IMR-90 (cell line): ENCODE results near the gene PCSK2. TPM values are rescaled to one million over a fixed set of nuclear protein-coding genes. Genes with fewer than 3 reads are reported as not detected.

ENCODE experiments used
- ATAC-seq: fragments of 200-7000 bp; cut with Tn5 transposase; 2 replicates; pipeline ENCODE4 v1.9.1; 2020; ENCODE audit warnings: low read depth, mild to moderate bottlenecking, moderate library complexity
- BruUV-seq: library from RNA; stranded (reverse); fragments of 400-500 nt; replicated peaks from 2 replicates; lab custom pipeline; 2021; lab: Mats Ljungman, UMichigan
- CTCF ChIA-PET: fragments of 300-600 bp; formaldehyde crosslinking; extraction: SDS; loops from one replicate; lab custom pipeline; 2021; ENCODE audit warnings: antibody characterized with exemption; lab: Yijun Ruan, JAX
- POLR2A ChIA-PET: fragments of 300-600 bp; sonication (Branson Sonifier 250); formaldehyde crosslinking; loops from one replicate; lab custom pipeline; 2022; ENCODE audit warnings: antibody characterized with exemption; ENCODE audit not compliant: unreplicated experiment; lab: Charles Lee
- DNase-seq: peaks from one replicate; pipeline ENCODE4 v3.0.0; 2013
- H2AFZ ChIP-seq: replicated peaks from 2 replicates; pipeline ENCODE3; 2013; ENCODE audit warnings: low read length, mild to moderate bottlenecking; ENCODE audit not compliant: poor library complexity
- H2AK5ac ChIP-seq: 2 replicates; pipeline ENCODE4 v1.6.1; 2013; ENCODE audit warnings: low read depth, low read length, inconsistent platforms
- H2AK9ac ChIP-seq: replicated peaks from 2 replicates; pipeline ENCODE3; 2013; ENCODE audit warnings: mild to moderate bottlenecking, low read depth, low read length, moderate library complexity; ENCODE audit not compliant: poor library complexity
- H2BK120ac ChIP-seq: 2 replicates; pipeline ENCODE4 v1.6.1; 2013; ENCODE audit warnings: low read depth, low read length, inconsistent platforms
- H2BK15ac ChIP-seq: 3 replicates; pipeline ENCODE4 v1.6.1; 2013; ENCODE audit warnings: low read depth, low read length, inconsistent platforms
- H2BK20ac ChIP-seq: 2 replicates; pipeline ENCODE4 v1.6.1; 2013; ENCODE audit warnings: low read depth, mild to moderate bottlenecking, inconsistent platforms, low read length, moderate library complexity
- H2BK5ac ChIP-seq: 2 replicates; pipeline ENCODE4 v1.6.1; 2013; ENCODE audit warnings: mild to moderate bottlenecking, low read depth, low read length, inconsistent platforms; ENCODE audit not compliant: poor library complexity, severe bottlenecking
- H3K14ac ChIP-seq: replicated peaks from 2 replicates; pipeline ENCODE4 v1.6.1; 2013; ENCODE audit warnings: low read depth, low read length, inconsistent platforms
- H3K18ac ChIP-seq: 2 replicates; pipeline ENCODE4 v1.6.1; 2013; ENCODE audit warnings: low read depth, low read length, control low read depth
- H3K23ac ChIP-seq: 2 replicates; pipeline ENCODE4 v1.6.1; 2013; ENCODE audit warnings: low read depth, low read length, inconsistent platforms
- H3K27ac ChIP-seq: 2 replicates; pipeline ENCODE4 v1.5.1; 2013; ENCODE audit warnings: mild to moderate bottlenecking, control low read depth, low read length; ENCODE audit not compliant: insufficient read depth
- H3K27me3 ChIP-seq: 2 replicates; pipeline ENCODE4 v1.6.1; 2013; ENCODE audit warnings: low read length; ENCODE audit not compliant: control insufficient read depth, insufficient read depth
- H3K36me3 ChIP-seq: 2 replicates; pipeline ENCODE4 v1.6.1; 2013; ENCODE audit warnings: low read length, mixed read lengths; ENCODE audit not compliant: control insufficient read depth, insufficient read depth
- H3K4ac ChIP-seq: 2 replicates; pipeline ENCODE4 v1.6.1; 2013; ENCODE audit warnings: low read depth, low read length, inconsistent platforms
- H3K4me1 ChIP-seq: 2 replicates; pipeline ENCODE4 v1.6.1; 2013; ENCODE audit warnings: low read length, mixed read lengths; ENCODE audit not compliant: control insufficient read depth, insufficient read depth
- H3K4me2 ChIP-seq: 2 replicates; pipeline ENCODE4 v1.6.1; 2013; ENCODE audit warnings: low read depth, mild to moderate bottlenecking, control low read depth, low read length, moderate library complexity
- H3K4me3 ChIP-seq: 2 replicates; pipeline ENCODE4 v1.5.1; 2013; ENCODE audit warnings: low read depth, mild to moderate bottlenecking, control low read depth, low read length, moderate library complexity; ENCODE audit not compliant: insufficient read depth
- H3K56ac ChIP-seq: 2 replicates; pipeline ENCODE4 v1.6.1; 2013; ENCODE audit warnings: low read length, inconsistent platforms; ENCODE audit not compliant: insufficient read depth; ENCODE audit errors: extremely low read depth
- H3K79me1 ChIP-seq, 2 experiments: 2 replicates each; pipeline ENCODE4 v1.6.1; 2013; ENCODE audit warnings: low read length in 2 of 2, inconsistent platforms in 1 of 2, low read depth in 1 of 2
- H3K9ac ChIP-seq: 2 replicates; pipeline ENCODE4 v1.6.1; 2013; ENCODE audit warnings: low read depth, low read length, control low read depth
- H3K9me1 ChIP-seq: 2 replicates; pipeline ENCODE4 v1.6.1; 2013; ENCODE audit warnings: low read length, inconsistent platforms; ENCODE audit not compliant: insufficient read depth
- H3K9me3 ChIP-seq: 2 replicates; pipeline ENCODE4 v1.6.1; 2013; ENCODE audit warnings: low read length; ENCODE audit not compliant: control insufficient read depth, insufficient read depth
- H4K20me1 ChIP-seq: 2 replicates; pipeline ENCODE4 v1.6.1; 2013; ENCODE audit warnings: low read length, inconsistent platforms; ENCODE audit not compliant: insufficient read depth
- H4K5ac ChIP-seq: 2 replicates; pipeline ENCODE4 v1.6.1; 2013; ENCODE audit warnings: mild to moderate bottlenecking, low read depth, low read length, control low read depth
- H4K8ac ChIP-seq, 2 experiments: 2 replicates each; pipeline ENCODE4 v1.6.1; 2013; ENCODE audit warnings: low read depth in 2 of 2, low read length in 2 of 2, control low read depth in 1 of 2, inconsistent platforms in 1 of 2
- H4K91ac ChIP-seq: 2 replicates; pipeline ENCODE4 v1.6.1; 2013; ENCODE audit warnings: low read depth, low read length, inconsistent platforms; ENCODE audit not compliant: insufficient read depth
- BHLHE40 ChIP-seq: fragments of 150-350 bp; IDR thresholded peaks from 2 replicates; pipeline ENCODE4 v1.6.1; 2016; ENCODE audit warnings: mild to moderate bottlenecking, low read depth, low read length
- CEBPB ChIP-seq: IDR thresholded peaks from 2 replicates; pipeline ENCODE4 v1.6.1; 2012; ENCODE audit warnings: low read depth, low read length, improper control_type of control experiment
- CHD1 ChIP-seq: IDR thresholded peaks from 2 replicates; pipeline ENCODE4 v1.6.1; 2012; ENCODE audit warnings: low read depth, low read length, improper control_type of control experiment
- CTCF ChIP-seq: conservative IDR thresholded peaks from 2 replicates; pipeline ENCODE4 v1.5.1; 2012; ENCODE audit warnings: mild to moderate bottlenecking, low read depth, low read length, improper control_type of control experiment
- ELK1 ChIP-seq: fragments of 150-350 bp; IDR thresholded peaks from 2 replicates; pipeline ENCODE4 v1.6.1; 2016; ENCODE audit warnings: low read depth, mild to moderate bottlenecking, low read length, moderate library complexity, borderline replicate concordance
- FOS ChIP-seq: fragments of 150-350 bp; IDR thresholded peaks from 2 replicates; pipeline ENCODE4 v1.6.1; 2016; ENCODE audit warnings: low read depth, low read length
- MAFK ChIP-seq: IDR thresholded peaks from 2 replicates; pipeline ENCODE4 v1.6.1; 2012; ENCODE audit warnings: low read depth, low read length, improper control_type of control experiment
- MAZ ChIP-seq: IDR thresholded peaks from 2 replicates; pipeline ENCODE4 v1.6.1; 2012; ENCODE audit warnings: low read depth, mild to moderate bottlenecking, low read length, improper control_type of control experiment, moderate library complexity, borderline replicate concordance
- MXI1 ChIP-seq: IDR thresholded peaks from 2 replicates; pipeline ENCODE4 v1.6.1; 2012; ENCODE audit warnings: low read depth, mild to moderate bottlenecking, low read length, moderate library complexity, borderline replicate concordance
- NFE2L2 ChIP-seq: fragments of 150-350 bp; IDR thresholded peaks from 2 replicates; pipeline ENCODE4 v1.6.1; 2016; ENCODE audit warnings: low read depth, mild to moderate bottlenecking, low read length
- POLR2A ChIP-seq: IDR thresholded peaks from 2 replicates; pipeline ENCODE4 v1.6.1; 2012; ENCODE audit warnings: mild to moderate bottlenecking, low read depth, low read length
- RAD21 ChIP-seq: IDR thresholded peaks from 2 replicates; pipeline ENCODE4 v1.6.1; 2012; ENCODE audit warnings: low read length, improper control_type of control experiment
- RCOR1 ChIP-seq: IDR thresholded peaks from 2 replicates; pipeline ENCODE4 v1.6.1; 2012; ENCODE audit warnings: mild to moderate bottlenecking, low read length, improper control_type of control experiment; ENCODE audit not compliant: insufficient replicate concordance
- RFX5 ChIP-seq: IDR thresholded peaks from 2 replicates; pipeline ENCODE4 v1.8.0; 2012; ENCODE audit warnings: low read depth, mild to moderate bottlenecking, low read length, moderate library complexity
- SMC3 ChIP-seq: fragments of 150-350 bp; IDR thresholded peaks from 2 replicates; pipeline ENCODE4 v1.6.1; 2016; ENCODE audit warnings: low read depth, mild to moderate bottlenecking, antibody characterized with exemption, low read length, moderate library complexity
- USF2 ChIP-seq: fragments of 150-350 bp; IDR thresholded peaks from 2 replicates; pipeline ENCODE4 v1.6.1; 2017; ENCODE audit warnings: mild to moderate bottlenecking, antibody characterized with exemption, low read length, low read depth
- WGBS, 2 experiments: methylation state at CpG; one replicate each; pipeline versions ENCODE4 v1.1.5 to v1.1.7; 2013; ENCODE audit warnings: missing lambda C conversion rate in 2 of 2; ENCODE audit not compliant: insufficient read length in 1 of 2; ENCODE audit errors: extremely low coverage in 2 of 2; 5-methylcytosine and 5-hydroxymethylcytosine counted together
- dilution Hi-C: fragments of 300-500 bp; cut with HindIII; formaldehyde crosslinking; loops from one replicate; pipeline ENCODE4 v1.14.3; 2018; ENCODE audit warnings: low sequenced_read_pairs; ENCODE audit not compliant: unreplicated experiment
- in situ Hi-C: fragments of 300-500 bp; cut with MboI; formaldehyde crosslinking; loops from 3 replicates; pipeline ENCODE4 v1.14.3; 2019; ENCODE audit warnings: low sequenced_read_pairs, inconsistent platforms, mixed read lengths
- intact Hi-C: fragments of 100-400 bp; cut with micrococcal nuclease; formaldehyde crosslinking; loops from 2 replicates; pipeline ENCODE4 v1.10.0; 2022
- polyA plus RNA-seq, 3 experiments: library from polyadenylated mRNA; depleted of rRNA; stranded (reverse); fragments of >200 nt; gene quantifications; 2 replicates each; pipeline ENCODE4 v1.2.3, GENCODE V29; 2012; ENCODE audit warnings: low replicate concordance in 1 of 3
- total RNA-seq: library from RNA; depleted of rRNA; stranded (reverse); fragments of >200 nt; gene quantifications from 2 replicates; pipeline ENCODE4 v1.2.3, GENCODE V29; 2012

PCSK2 gene
- total and polyA plus RNA-seq, 2 of the 4 experiments (the other 2 are of a cell fraction): not detected

GRCh38 chr20:17482536-17482935 lies 255.7 kb downstream of the PCSK2 start:
- H3K9me3 ChIP-seq: peaks cover 2% of the 10 kb centered on the region; the same call in 1 of the 2 replicates
- H2BK15ac ChIP-seq: no peak overlapping the region
- no peaks in the 10 kb centered on the region for H3K79me1 ChIP-seq
- no peaks in the 10 kb centered on the region for H3K36me3 ChIP-seq
- dilution Hi-C loops: no loop called here
- intact Hi-C loops: no loop called here
- no peak for TF ChIP-seq RFX5
- no peak for TF ChIP-seq USF2
- no peak for TF ChIP-seq MXI1
- TF ChIP-seq RAD21: no peak
- TF ChIP-seq ELK1: no peak
- TF ChIP-seq RCOR1: no peak
- no peak for TF ChIP-seq NFE2L2
- no peak for TF ChIP-seq MAZ
- no peak for TF ChIP-seq POLR2A
- TF ChIP-seq CTCF: no peak
- TF ChIP-seq SMC3: no peak
- TF ChIP-seq MAFK: no peak
- no peak for TF ChIP-seq FOS
- no peak for TF ChIP-seq CEBPB
- no peak for TF ChIP-seq CHD1
- TF ChIP-seq BHLHE40: no peak
- no peaks in the 10 kb centered on the region for H3K9me1 ChIP-seq
- H4K5ac ChIP-seq: no peak overlapping the region
- H3K27me3 ChIP-seq: peaks cover 22% of the 10 kb centered on the region
- DNase-seq (no peak), ATAC-seq (no peak)
- H3K56ac ChIP-seq: no peak overlapping the region
- H3K4ac ChIP-seq: no peak overlapping the region
- H2BK5ac ChIP-seq: no peak overlapping the region
- no peak overlapping the region for H3K4me3 ChIP-seq
- no peak overlapping the region for H3K27ac ChIP-seq
- no peak overlapping the region for H4K91ac ChIP-seq
- H3K4me1 ChIP-seq: no peaks in the 10 kb centered on the region
- no peak overlapping the region for H3K18ac ChIP-seq
- no peak overlapping the region for H3K23ac ChIP-seq
- in situ Hi-C loops: no loop called here
- H3K4me2 ChIP-seq: no peak overlapping the region
- BruUV-seq: no TSS peak
- ChIA-PET CTCF (interaction anchor here (0.6 kb wide), 1 partner anchor 681 kb away, joined by 5 read pairs; no protein-coding TSS in a partner anchor), POLR2A (no interaction called here)
- H2AK9ac ChIP-seq: no peak overlapping the region
- no peak overlapping the region for H3K9ac ChIP-seq
- no peak overlapping the region for H2BK20ac ChIP-seq
- no peak overlapping the region for H2AFZ ChIP-seq
- no peak overlapping the region for H2BK120ac ChIP-seq
- H4K20me1 ChIP-seq: no peaks in the 10 kb centered on the region
- no peak overlapping the region for H3K14ac ChIP-seq
- no peak overlapping the region for H2AK5ac ChIP-seq
- no peak overlapping the region for H4K8ac ChIP-seq
- WGBS, 2 experiments: no CpG with 5 or more reads among the region's 5 CpGs
